HG03558 (cell line): ENCODE results near the gene THSD7A.
A peak's percentile ranks its signal among the peaks of the same experiment; 100 is the strongest.

Source experiments
- ATAC-seq: cut with Tn5 transposase; IDR thresholded peaks from one replicate; pipeline ENCODE4 v1.9.1; 2021; ENCODE audit warnings: moderate number of reproducible peaks; ENCODE audit not compliant: unreplicated experiment; ENCODE audit errors: extremely low read depth

THSD7A gene

GRCh38 chr7:11648101-11648500, 183.9 kb downstream of the THSD7A start:
- no peak for ATAC-seq

GRCh38 chr7:11642841-11643240, 189.2 kb downstream of the THSD7A start:
- ATAC-seq: no peak

GRCh38 chr7:11642276-11642675, 189.7 kb downstream of the THSD7A start:
- ATAC-seq: no peak

GRCh38 chr7:11638011-11638774, 193.8 kb downstream of the THSD7A start:
- ATAC-seq: no peak

GRCh38 chr7:11636274-11636673, 195.7 kb downstream of the THSD7A start:
- no peak for ATAC-seq

- ATAC-seq: no peak
These were observed 198.7 kb downstream of the THSD7A start for GRCh38 chr7:11633310-11633709.

GRCh38 chr7:11630355-11630754, 201.6 kb downstream of the THSD7A start:
- ATAC-seq: no peak

GRCh38 chr7:11625669-11626068, 206.3 kb downstream of the THSD7A start:
- ATAC-seq: no peak

- no peak for ATAC-seq
These were observed 208.8 kb downstream of the THSD7A start for GRCh38 chr7:11623093-11623678.

GRCh38 chr7:11620406-11621253, 211.4 kb downstream of the THSD7A start:
- no peak for ATAC-seq

GRCh38 chr7:11616466-11616865, 215.5 kb downstream of the THSD7A start:
- no peak for ATAC-seq

- no peak for ATAC-seq
These were observed 216.8 kb downstream of the THSD7A start for GRCh38 chr7:11615174-11615573.

GRCh38 chr7:11613292-11613930, 218.6 kb downstream of the THSD7A start:
- peak; percentile 89 for ATAC-seq

- no peak for ATAC-seq
These were observed 219.3 kb downstream of the THSD7A start for GRCh38 chr7:11612737-11613136.

- ATAC-seq: no peak
These were observed 222.8 kb downstream of the THSD7A start for GRCh38 chr7:11609096-11609670.

- ATAC-seq: no peak
These were observed 224.3 kb downstream of the THSD7A start for GRCh38 chr7:11607686-11608085.

GRCh38 chr7:11605749-11606148, 226.2 kb downstream of the THSD7A start:
- no peak for ATAC-seq

GRCh38 chr7:11604505-11604904, 227.5 kb downstream of the THSD7A start:
- no peak for ATAC-seq

GRCh38 chr7:11601761-11602160, 230.2 kb downstream of the THSD7A start:
- ATAC-seq: no peak

- no peak for ATAC-seq
These were observed 238.7 kb downstream of the THSD7A start for GRCh38 chr7:11593322-11593721.
